ENCODE measurements around the gene RASAL2.
"Not testable (repeated sequence)": the region's sequence is repeated elsewhere in the genome, so short reads cannot be mapped to it uniquely, and the experiment has no call there.

RASAL2 gene

DNA sequence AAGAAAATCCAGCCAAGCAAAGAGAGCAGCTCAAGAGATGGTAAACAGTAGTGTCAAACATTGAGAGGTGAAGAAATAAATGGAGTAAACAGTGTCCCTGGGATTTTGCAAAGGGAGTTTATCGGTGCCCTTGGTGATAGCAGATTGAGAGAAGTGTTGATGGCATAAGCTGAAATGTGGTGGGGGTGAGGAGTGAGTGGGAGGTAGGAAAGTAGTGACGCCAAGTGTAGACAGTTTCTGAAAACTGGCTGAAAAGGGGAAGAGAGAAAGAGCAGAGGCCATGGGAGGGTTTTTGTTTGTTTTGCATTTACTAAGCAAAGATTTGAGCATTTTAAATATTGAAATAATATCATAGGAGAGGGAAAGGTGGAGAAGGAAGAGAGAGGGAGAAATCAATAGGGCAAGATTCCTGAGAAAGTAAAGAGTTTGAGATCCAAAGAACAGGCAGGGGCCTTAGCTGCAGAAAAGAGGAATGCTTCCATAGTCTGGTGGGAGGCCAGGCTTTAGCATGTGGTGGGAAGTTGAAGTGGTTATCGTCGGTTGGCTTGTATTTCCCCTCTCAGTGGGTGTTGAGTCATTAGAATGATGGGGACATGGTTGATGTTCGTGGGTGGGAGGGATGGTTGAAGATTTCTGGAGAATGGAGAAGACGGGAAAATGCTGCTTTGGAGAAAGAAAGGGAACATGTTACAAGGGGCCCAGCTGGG, 26.8 kb upstream of the RASAL2 start:
- FAIRE-seq = peak; percentile 78
- DNase-seq (ENCODE audit: insufficient read length, low spot score) = no peak
- TF ChIP-seq POLR2AphosphoS5 (IDR thresholded peaks at IDR 0.05; ENCODE audit: low read depth, low read length) (0 out of 2 replicates have a peak, but pooled peaks have one; percentile 21), POU2F2 (IDR thresholded peaks at IDR 0.05; ENCODE audit: low read depth, low read length) (0 out of 2 replicates have a peak, but pooled peaks have one; percentile 11), SPI1 (IDR thresholded peaks at IDR 0.05; ENCODE audit: low read depth, low read length) (peak; percentile 97), PAX5 (IDR thresholded peaks at IDR 0.05; ENCODE audit: insufficient read depth, low read length, severe bottlenecking) (no peak)

DNA sequence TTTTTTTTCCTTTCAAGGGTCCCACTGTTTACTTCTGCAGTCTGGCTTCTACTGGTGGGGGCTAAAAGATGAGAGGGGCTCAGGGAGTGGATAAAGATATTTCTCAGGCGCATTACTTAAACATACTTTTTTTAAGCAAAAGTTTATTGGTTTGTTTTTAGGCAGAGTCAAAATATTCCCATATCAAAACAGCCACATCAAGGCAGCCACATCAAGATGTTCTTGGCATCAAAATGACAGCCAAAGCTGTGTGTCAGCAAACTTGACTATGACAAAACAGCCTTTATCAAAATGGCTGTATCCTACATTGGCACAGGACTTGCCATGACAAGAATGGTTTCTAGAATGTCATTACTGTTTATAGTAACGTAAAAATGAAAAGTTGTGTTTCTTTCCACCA, 22.1 kb upstream of the RASAL2 start:
- FAIRE-seq (no peak), DNase-seq (ENCODE audit: insufficient read length, low spot score) (no peak)
- TF ChIP-seq POLR2AphosphoS5 (IDR thresholded peaks at IDR 0.05; ENCODE audit: low read depth, low read length) = no peak
- TF ChIP-seq TAF1 (IDR thresholded peaks at IDR 0.05; ENCODE audit: low read depth, low read length) = no peak
- TF ChIP-seq POLR2A (IDR thresholded peaks at IDR 0.05; ENCODE audit: low read depth, low read length) = no peak
- TF ChIP-seq POU2F2 (IDR thresholded peaks at IDR 0.05; ENCODE audit: low read depth, low read length) = no peak
- TF ChIP-seq PAX5 (IDR thresholded peaks at IDR 0.05; ENCODE audit: insufficient read depth, low read length, severe bottlenecking) = no peak
- no peak for TF ChIP-seq SPI1 (IDR thresholded peaks at IDR 0.05; ENCODE audit: low read depth, low read length)

DNA sequence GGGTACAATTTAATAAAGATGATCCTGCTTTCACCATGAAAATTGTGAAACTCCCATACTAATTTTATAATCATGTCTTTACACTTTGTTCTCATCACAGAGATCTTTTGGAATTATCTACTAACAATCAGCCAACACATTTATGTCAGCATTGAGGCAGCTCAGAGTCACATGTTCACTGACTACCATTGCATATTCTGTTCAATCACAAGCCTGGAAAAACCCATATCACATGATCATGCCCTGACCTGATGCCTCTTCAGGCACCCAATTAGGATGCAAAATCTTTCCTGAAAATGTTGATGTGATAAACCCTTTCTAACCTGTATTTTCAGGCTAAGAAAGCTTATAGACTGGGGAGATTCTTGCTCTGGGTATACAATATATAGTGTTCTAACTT, 21.6 kb upstream of the RASAL2 start:
- TF ChIP-seq TAF1 (IDR thresholded peaks at IDR 0.05; ENCODE audit: low read depth, low read length) = no peak
- TF ChIP-seq POU2F2 (IDR thresholded peaks at IDR 0.05; ENCODE audit: low read depth, low read length) = no peak
- no peak for TF ChIP-seq PAX5 (IDR thresholded peaks at IDR 0.05; ENCODE audit: insufficient read depth, low read length, severe bottlenecking)
- no peak for TF ChIP-seq POLR2A (IDR thresholded peaks at IDR 0.05; ENCODE audit: low read depth, low read length)
- TF ChIP-seq SPI1 (IDR thresholded peaks at IDR 0.05; ENCODE audit: low read depth, low read length) = no peak
- no peak for TF ChIP-seq POLR2AphosphoS5 (IDR thresholded peaks at IDR 0.05; ENCODE audit: low read depth, low read length)
- FAIRE-seq (no peak), DNase-seq (ENCODE audit: insufficient read length, low spot score) (no peak)

DNA sequence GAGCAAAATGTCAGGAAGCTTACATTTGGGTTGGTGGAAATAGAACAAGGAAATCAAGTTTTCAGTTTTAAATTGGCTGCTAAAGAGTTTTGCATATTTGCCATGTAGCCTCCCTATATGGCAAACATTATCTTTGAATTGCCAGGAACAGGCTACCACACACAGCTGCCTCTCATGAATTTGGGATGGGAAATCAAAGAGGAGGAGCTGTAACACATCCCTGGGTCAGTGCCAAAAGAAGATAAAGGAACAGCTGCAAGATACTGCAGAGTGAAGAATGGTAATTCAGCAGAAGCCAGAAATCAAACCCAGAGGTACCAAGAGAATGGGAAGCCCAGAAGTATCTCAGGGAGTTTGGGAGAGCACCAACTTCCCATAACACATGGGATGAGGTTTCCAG, 18.6 kb upstream of the RASAL2 start:
- FAIRE-seq (no peak), DNase-seq (ENCODE audit: insufficient read length, low spot score) (no peak)
- TF ChIP-seq SPI1 (IDR thresholded peaks at IDR 0.05; ENCODE audit: low read depth, low read length) = no peak
- no peak for TF ChIP-seq POU2F2 (IDR thresholded peaks at IDR 0.05; ENCODE audit: low read depth, low read length)
- TF ChIP-seq PAX5 (IDR thresholded peaks at IDR 0.05; ENCODE audit: insufficient read depth, low read length, severe bottlenecking) = no peak
- no peak for TF ChIP-seq POLR2AphosphoS5 (IDR thresholded peaks at IDR 0.05; ENCODE audit: low read depth, low read length)
- no peak for TF ChIP-seq TAF1 (IDR thresholded peaks at IDR 0.05; ENCODE audit: low read depth, low read length)
- TF ChIP-seq POLR2A (IDR thresholded peaks at IDR 0.05; ENCODE audit: low read depth, low read length) = no peak

DNA sequence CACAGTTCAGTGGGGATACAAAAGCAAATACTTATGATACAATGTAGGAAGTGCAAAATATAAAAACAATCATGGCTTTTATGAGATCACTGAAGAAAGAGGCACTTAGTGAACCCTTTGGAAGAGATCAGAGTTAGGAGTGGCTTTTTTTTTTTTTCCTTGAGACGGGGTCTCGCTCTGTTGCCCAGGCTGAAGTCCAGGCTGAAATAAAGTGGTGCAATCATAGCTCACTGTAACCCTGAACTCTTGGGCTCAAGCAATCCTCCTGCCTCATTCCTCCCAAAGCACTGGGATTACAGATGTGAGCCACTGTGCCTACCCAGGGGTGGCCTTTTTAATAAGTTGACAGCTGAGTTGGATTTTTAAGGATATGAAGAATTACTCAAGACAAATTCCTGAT, 17.3 kb upstream of the RASAL2 start:
- TF ChIP-seq PAX5 (IDR thresholded peaks at IDR 0.05; ENCODE audit: insufficient read depth, low read length, severe bottlenecking) (no peak), POLR2A (IDR thresholded peaks at IDR 0.05; ENCODE audit: low read depth, low read length) (no peak), SPI1 (IDR thresholded peaks at IDR 0.05; ENCODE audit: low read depth, low read length) (no peak), POLR2AphosphoS5 (IDR thresholded peaks at IDR 0.05; ENCODE audit: low read depth, low read length) (no peak), POU2F2 (IDR thresholded peaks at IDR 0.05; ENCODE audit: low read depth, low read length) (no peak), TAF1 (IDR thresholded peaks at IDR 0.05; ENCODE audit: low read depth, low read length) (no peak)
- DNase-seq (ENCODE audit: insufficient read length, low spot score) (no peak), FAIRE-seq (no peak)

DNA sequence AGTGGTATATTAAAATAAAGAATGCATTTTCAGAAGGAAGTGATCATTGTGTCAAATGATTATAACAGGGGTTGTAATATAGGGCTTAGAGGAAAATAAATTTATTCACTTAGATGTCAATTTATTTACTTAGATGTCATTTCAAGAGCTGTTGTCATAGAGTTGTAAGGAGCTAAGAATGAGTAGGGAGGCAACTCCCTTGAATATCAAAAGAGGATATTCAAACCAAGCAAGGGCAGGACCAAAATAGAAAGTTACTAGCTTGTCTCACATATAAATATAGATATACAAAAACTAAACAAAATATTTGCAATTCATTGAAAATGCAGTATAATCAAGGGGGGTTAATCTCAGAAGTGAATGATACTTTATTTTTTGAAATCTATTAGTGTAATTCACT, 16.0 kb upstream of the RASAL2 start:
- DNase-seq (ENCODE audit: insufficient read length, low spot score) (no peak), FAIRE-seq (no peak)
- TF ChIP-seq PAX5 (IDR thresholded peaks at IDR 0.05; ENCODE audit: insufficient read depth, low read length, severe bottlenecking) (no peak), POLR2AphosphoS5 (IDR thresholded peaks at IDR 0.05; ENCODE audit: low read depth, low read length) (no peak), POU2F2 (IDR thresholded peaks at IDR 0.05; ENCODE audit: low read depth, low read length) (no peak), SPI1 (IDR thresholded peaks at IDR 0.05; ENCODE audit: low read depth, low read length) (no peak), POLR2A (IDR thresholded peaks at IDR 0.05; ENCODE audit: low read depth, low read length) (no peak), TAF1 (IDR thresholded peaks at IDR 0.05; ENCODE audit: low read depth, low read length) (no peak)

DNA sequence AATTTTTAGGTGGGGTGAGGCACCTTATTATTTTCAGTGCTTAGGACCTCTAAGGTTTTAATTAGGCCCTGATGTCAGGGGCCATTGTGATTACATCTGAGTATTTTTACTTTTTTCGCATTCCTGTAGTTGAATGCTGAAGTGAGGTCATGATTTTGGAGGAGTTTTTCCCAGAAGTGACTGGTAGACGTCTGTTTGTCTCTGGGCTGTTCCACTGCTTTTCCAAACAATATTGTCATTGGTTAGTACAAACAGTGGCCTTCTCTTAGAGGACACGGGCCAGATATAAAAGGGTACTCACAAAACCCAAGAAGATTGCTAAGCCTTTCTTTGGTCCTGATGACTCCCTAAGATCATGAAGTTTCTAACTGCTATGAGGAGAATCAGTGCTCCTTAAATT, 7.6 kb upstream of the RASAL2 start:
- FAIRE-seq (no peak), DNase-seq (ENCODE audit: insufficient read length, low spot score) (no peak)
- TF ChIP-seq SPI1 (IDR thresholded peaks at IDR 0.05; ENCODE audit: low read depth, low read length) = no peak
- TF ChIP-seq PAX5 (IDR thresholded peaks at IDR 0.05; ENCODE audit: insufficient read depth, low read length, severe bottlenecking) = no peak
- TF ChIP-seq POU2F2 (IDR thresholded peaks at IDR 0.05; ENCODE audit: low read depth, low read length) = no peak
- no peak for TF ChIP-seq TAF1 (IDR thresholded peaks at IDR 0.05; ENCODE audit: low read depth, low read length)
- no peak for TF ChIP-seq POLR2AphosphoS5 (IDR thresholded peaks at IDR 0.05; ENCODE audit: low read depth, low read length)
- TF ChIP-seq POLR2A (IDR thresholded peaks at IDR 0.05; ENCODE audit: low read depth, low read length) = no peak

DNA sequence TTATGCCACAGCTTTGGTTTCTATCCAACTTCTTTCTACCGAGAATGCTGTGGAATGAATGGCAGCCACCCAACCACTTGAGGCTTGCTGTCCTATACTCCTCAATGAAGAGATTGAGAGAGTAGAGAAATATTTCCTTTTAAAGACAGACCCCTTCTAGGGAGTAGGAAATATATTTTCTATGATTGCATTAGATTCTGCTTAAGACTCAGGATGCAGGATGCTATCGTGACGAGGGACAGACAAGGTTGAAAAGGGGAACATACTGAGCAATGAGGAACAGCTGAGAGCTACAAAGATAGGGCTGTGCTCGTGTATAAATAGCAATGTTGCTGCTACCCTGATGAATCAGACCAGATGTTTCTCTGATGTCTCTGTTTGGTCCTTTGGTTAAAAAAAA, 7.1 kb upstream of the RASAL2 start:
- no peak for TF ChIP-seq POLR2A (IDR thresholded peaks at IDR 0.05; ENCODE audit: low read depth, low read length)
- no peak for TF ChIP-seq POU2F2 (IDR thresholded peaks at IDR 0.05; ENCODE audit: low read depth, low read length)
- 0 out of 2 replicates have a peak, but pooled peaks have one; percentile 16 for TF ChIP-seq SPI1 (IDR thresholded peaks at IDR 0.05; ENCODE audit: low read depth, low read length)
- DNase-seq (ENCODE audit: insufficient read length, low spot score) = no peak
- FAIRE-seq = no peak

DNA sequence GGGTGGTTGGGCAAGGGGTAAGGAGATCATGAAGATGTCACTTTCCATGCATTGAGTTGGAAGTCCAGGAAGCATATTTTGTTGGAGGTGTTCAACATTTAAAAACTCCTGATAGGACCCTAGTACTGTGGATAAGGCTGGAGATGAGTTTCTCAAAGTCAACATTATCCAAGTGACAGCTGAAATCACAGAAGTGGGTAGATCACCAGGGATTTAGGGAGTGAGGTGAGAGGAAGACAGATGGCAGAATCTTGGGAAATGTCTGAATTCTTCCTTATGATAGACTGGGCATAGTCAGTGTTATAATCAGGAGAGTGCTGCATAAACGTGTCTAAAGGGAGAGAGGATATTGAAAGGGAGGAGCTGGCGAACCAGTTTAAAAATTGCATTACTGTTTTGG, 5.3 kb upstream of the RASAL2 start:
- DNase-seq (ENCODE audit: insufficient read length, low spot score) (no peak), FAIRE-seq (no peak)
- TF ChIP-seq TAF1 (IDR thresholded peaks at IDR 0.05; ENCODE audit: low read depth, low read length) = no peak
- TF ChIP-seq POU2F2 (IDR thresholded peaks at IDR 0.05; ENCODE audit: low read depth, low read length) = no peak
- no peak for TF ChIP-seq SPI1 (IDR thresholded peaks at IDR 0.05; ENCODE audit: low read depth, low read length)
- TF ChIP-seq POLR2A (IDR thresholded peaks at IDR 0.05; ENCODE audit: low read depth, low read length) = no peak
- no peak for TF ChIP-seq PAX5 (IDR thresholded peaks at IDR 0.05; ENCODE audit: insufficient read depth, low read length, severe bottlenecking)
- TF ChIP-seq POLR2AphosphoS5 (IDR thresholded peaks at IDR 0.05; ENCODE audit: low read depth, low read length) = no peak

DNA sequence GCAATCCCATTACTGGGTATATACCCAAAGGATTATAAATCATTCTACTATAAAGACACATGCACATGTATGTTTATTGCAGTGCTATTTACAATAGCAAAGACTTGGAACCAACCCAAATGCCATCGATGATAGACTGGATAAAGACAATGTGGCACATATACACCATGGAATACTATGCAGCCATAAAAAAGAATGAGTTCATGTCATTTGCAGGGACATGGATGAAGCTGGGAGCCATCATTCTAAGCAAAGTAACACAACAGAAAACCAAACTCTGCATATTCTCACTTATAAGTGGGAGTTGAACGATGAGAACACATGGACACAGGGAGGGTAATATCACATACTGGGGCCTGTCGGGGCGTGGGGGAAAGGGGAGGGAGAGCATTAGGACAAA, 2.5 kb upstream of the RASAL2 start:
- not testable (repeated sequence) for FAIRE-seq; DNase-seq (ENCODE audit: insufficient read length, low spot score)

Data from GM12891 (cell line).